Activated effector memory CD4-positive, alpha-beta T cell treated with anti-CD3 and anti-CD28 coated beads, Interleukin-2, amount 50 U/mL, for 16 hours (primary cell): Measurements from ENCODE around the gene PUM1.

Source experiments
- DNase-seq: peaks from one replicate; pipeline ENCODE4 v3.0.0-alpha.2; 2020

Gene PUM1

GRCh38 chr1:30904191-30904961, 161.1 kb downstream of the PUM1 start:
- DNase-seq: no peak

GRCh38 chr1:30903343-30904034, 162.0 kb downstream of the PUM1 start:
- no peak for DNase-seq

GRCh38 chr1:30902593-30903290, 162.8 kb downstream of the PUM1 start:
- DNase-seq: no peak

GRCh38 chr1:30901798-30902581, 163.5 kb downstream of the PUM1 start:
- DNase-seq: no peak

- no peak for DNase-seq
These were observed 164.5 kb downstream of the PUM1 start for GRCh38 chr1:30900931-30901560.

GRCh38 chr1:30900486-30900885, 165.0 kb downstream of the PUM1 start:
- no peak for DNase-seq

GRCh38 chr1:30899577-30900389, 165.7 kb downstream of the PUM1 start:
- no peak for DNase-seq

GRCh38 chr1:30898031-30898815, 167.3 kb downstream of the PUM1 start:
- DNase-seq: no peak

- no peak for DNase-seq
These were observed 168.6 kb downstream of the PUM1 start for GRCh38 chr1:30896905-30897304.

GRCh38 chr1:30895944-30896660, 169.4 kb downstream of the PUM1 start:
- no peak for DNase-seq

GRCh38 chr1:30895382-30895943, 170.1 kb downstream of the PUM1 start:
- no peak for DNase-seq

GRCh38 chr1:30894508-30894973, 171.0 kb downstream of the PUM1 start:
- DNase-seq: no peak

GRCh38 chr1:30893776-30894507, 171.6 kb downstream of the PUM1 start:
- no peak for DNase-seq

GRCh38 chr1:30892671-30893073, 172.8 kb downstream of the PUM1 start:
- no peak for DNase-seq

- DNase-seq: no peak
These were observed 174.3 kb downstream of the PUM1 start for GRCh38 chr1:30891227-30891552.

- DNase-seq: no peak
These were observed 174.9 kb downstream of the PUM1 start for GRCh38 chr1:30890502-30891226.

GRCh38 chr1:30889511-30889910, 176.0 kb downstream of the PUM1 start:
- no peak for DNase-seq

- DNase-seq: no peak
These were observed 176.5 kb downstream of the PUM1 start for GRCh38 chr1:30888975-30889374.
